Middle frontal gyrus (tissue), 1 donor: Measurements from ENCODE around the gene FHIP2A.
"Not testable (repeated sequence)": the region's sequence is repeated elsewhere in the genome, so short reads cannot be mapped to it uniquely, and the experiment has no call there.

ENCODE experiments used
- DNase-seq: peaks from one replicate; pipeline ENCODE4 v3.0.0-alpha.2; 2015; ENCODE audit warnings: low spot score; ENCODE audit errors: extremely low spot score

Gene FHIP2A

DNA sequence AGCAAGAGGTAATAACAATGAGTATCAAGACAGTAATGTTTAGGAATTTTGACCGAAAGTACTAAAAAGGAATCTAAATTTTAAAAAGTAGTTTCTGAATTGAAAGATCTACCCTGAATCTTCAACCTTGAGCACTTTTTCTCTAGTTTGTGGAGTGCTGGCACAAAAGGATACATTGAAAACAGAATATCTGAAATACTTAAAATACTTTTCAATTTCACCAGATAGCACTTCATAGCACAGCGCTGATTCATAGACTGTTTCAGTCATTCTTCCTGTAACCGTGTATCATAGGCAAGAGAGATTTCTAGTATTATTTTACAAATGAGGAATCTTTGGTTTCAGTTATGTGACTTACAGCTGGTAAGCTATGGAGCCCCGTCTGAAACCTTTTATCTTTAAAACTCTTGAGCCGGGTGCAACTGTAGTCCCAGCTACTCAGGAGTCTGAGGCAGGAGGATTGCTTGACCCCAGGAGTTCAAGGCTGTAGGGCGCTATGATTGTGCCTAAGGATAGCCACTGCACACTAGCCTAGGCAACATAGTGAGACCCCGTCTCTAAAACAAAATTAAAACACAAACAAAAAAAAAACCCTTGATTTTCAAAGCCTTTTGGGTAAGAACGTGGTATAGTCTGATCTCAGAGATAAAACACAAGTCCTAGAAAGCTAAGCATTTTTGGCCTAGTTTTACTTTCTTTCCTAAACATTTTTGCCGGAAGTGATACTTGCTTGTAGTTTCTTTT is 35.1 kb downstream of the FHIP2A start:
- no peak for DNase-seq

DNA sequence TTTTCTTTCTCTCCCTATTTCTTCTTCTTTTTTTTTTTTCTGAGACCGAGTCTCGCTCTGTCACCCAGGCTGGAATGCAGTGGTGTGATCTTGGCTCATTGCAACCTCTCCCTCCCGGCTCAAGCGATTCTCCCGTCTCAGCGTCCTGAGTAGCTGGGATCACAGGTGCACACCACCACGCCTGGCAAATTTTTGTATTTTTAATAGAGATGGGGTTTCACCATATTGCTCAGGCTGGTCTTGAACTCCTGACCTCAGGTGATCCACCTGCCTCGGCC is 35.6 kb downstream of the FHIP2A start:
- not testable (repeated sequence) for DNase-seq

DNA sequence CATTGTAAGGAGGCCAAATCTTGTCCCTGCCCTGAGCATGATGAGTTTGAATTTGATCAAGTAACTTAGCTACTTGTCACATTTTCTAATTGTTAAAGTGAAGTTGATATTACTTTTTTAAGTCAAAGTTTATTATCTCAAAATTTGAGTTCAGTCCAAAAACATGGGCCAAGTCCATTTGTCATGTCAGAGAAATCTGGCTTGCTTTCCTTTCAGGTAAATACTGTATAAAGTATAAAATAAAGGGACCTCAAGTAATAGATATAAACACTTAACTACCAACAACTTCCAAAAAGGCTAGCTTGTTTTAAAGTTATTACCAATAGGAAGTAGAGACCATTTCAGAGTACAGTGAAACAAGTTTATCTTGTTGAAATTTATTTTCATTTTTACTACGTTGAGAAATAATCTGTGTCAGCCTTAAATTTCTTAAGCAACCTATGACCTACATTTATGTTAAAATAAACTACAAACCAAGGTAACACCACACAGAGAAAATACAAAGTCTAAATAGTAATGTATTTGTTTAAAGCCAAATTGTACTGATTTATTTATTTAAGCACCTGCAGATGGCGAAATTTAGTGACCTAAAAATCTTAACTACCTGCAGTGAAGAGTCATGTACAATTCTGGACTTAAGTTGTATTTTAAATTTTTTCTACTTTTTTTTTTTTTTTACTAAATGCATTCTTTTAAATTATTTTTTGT is 36.5 kb downstream of the FHIP2A start:
- DNase-seq: no peak

DNA sequence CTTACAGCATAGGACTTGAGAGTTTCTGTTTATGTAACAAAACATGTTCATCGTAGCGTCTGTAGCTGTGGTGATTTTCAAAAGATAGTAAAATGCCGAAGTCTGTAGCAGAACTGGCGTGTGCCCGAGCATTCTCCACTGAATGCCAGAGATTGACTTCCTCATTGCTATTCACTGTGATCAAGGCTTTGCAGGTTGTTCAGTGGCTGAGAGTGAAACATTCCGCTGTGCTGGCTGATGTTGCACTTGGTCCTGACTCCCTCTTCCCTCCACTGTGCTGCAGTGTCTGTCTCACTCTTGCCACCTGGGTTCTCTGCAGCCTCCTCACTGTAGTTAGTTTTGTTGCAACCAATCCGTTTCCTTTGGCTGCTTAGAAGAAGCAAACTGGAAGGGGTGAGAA is 37.6 kb downstream of the FHIP2A start:
- DNase-seq: no peak

DNA sequence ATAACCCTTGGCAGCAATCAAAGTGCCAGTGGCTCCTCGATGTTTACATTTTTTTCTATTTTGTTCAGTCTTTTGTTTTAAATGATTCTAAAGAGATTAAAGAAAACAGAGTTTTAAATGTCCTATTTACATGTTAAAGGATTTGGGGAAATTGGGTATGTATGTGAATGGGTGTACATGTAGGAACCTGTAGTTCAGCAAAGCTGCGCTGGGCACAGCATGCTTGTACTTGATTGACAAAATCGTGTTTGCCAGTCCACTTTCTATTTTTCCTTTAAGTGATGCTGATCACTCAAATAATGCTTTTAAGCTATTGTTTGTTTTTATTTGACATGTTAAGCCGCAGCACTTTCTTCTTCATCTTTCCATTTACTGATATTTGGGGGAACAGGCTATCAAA is 40.9 kb downstream of the FHIP2A start:
- no peak for DNase-seq

DNA sequence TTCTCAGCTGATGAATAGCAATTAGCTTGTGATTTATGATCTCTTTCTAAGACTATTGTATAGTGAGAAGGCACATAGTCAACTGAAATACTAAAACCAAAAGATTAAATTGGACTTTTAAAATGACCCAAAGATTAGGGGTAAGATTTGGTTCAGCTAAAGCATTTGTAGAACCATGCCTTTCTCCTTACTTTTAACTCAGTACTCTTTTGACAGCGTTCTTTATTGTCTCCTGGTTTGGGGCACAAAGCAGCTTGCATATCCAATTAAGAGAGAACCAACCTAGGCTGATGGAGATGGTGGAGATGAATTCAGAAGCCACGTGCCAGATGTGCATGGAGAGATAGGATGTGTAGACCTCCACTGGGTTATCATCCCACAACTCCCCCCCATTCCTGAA is 45.8 kb downstream of the FHIP2A start:
- no peak for DNase-seq

DNA sequence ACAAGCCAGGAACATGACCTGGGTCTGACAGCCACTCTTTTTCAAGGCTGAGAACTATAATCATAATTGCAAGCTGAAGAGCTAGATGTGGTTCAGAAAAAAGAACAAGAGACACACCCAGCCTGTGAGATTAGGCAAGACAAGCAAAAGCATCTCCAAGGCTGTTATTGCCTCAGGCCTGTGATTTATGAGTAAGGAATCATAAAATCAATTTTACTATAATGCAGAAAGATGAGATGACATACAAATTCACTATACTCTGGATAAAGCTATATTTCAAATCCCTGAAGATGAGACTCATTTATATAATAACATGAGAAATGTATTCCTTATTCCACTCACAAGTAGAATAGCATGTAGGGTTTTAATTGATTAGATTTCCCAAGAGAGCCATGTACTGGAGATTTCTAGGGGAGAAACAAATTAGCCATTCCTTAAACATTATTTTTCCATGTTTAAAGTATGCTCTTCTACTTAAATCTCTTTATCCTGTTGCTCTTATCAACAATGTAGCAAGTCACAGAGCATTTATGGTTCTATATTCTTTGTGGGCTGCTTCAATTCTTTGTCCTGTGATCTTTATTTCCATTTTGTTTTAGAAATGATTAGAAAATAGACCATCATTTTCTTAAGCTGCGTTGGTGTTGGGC is 47.4 kb downstream of the FHIP2A start:
- DNase-seq: no peak

DNA sequence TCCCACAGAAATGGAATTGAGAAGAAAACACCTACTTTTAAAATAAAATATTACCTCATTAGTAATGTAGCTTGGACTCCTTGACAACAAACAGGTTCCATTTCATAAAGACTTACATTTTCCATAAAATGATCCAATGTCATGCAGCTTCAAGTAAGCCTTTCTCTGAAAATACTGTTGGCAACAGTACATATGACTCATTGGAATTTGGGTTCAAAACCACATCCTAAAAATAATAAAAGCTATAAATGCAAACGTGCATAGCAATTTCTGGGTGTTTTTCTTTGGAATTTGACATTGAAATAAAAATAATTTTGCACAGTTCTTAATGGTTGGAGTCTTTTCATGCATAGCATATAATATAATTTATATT is 47.9 kb downstream of the FHIP2A start:
- DNase-seq: no peak

DNA sequence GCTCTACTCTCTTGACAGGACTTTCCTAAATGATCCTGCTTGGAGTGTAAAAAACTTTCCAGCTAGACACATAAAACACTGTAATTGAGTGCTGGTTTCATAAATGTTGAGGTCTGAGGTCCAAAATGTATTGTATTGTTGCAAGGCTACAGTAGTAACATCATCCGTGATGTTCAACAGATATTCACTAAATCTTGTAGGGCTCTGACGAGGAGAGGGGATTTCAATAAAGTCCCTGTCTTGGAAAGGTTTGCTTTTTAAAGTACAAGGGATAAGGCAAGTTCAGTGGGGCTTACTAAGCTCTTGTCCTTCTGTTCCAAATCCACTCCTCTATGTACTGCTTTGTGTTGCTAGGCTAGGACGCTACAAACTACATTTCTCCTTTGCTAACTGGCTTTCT is 48.9 kb downstream of the FHIP2A start:
- DNase-seq: no peak

DNA sequence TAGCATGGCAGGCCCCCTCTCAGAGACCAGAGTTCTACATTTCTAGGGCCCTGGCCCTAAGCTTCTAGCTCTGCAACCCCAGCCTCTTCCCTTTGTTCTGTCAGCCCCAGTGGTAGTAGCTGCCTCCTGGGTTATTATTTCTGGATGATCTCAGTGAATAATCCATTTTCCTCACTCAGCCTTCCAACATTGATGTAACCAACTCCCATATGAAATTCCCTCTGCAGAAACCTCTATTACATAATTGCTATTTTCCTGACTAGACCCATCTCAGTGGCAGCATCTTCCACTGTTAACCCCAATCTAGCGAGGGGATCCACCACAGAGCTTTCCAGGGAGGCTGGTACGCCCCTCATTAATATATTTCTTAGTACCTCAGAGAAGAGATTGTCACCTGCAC is 49.8 kb downstream of the FHIP2A start:
- DNase-seq: no peak
